ENCODE results near the gene DNAJC15.
"Not testable (repeated sequence)": the region's sequence is repeated elsewhere in the genome, so short reads cannot be mapped to it uniquely, and the experiment has no call there.

Gene DNAJC15

GRCh38 chr13:43023289-43023963 is at the start of gene DNAJC15:
Gene DNAJC15 (plus strand): TSS chr13:43023586. CDS start chr13:43023627, 41 bp downstream.
- DNase-seq (ENCODE audit: low spot score), result peak; percentile 82

- no peak for DNase-seq (ENCODE audit: low spot score)
Measured at GRCh38 chr13:42976066-42976465, 47.3 kb upstream of the DNAJC15 start.

GRCh38 chr13:42977219-42977659 is 46.1 kb upstream of the DNAJC15 start:
- DNase-seq (ENCODE audit: low spot score), result peak; percentile 45

- no peak for DNase-seq (ENCODE audit: low spot score)
Measured at GRCh38 chr13:42981317-42981716, 42.1 kb upstream of the DNAJC15 start.

GRCh38 chr13:42981853-42982252 is 41.5 kb upstream of the DNAJC15 start:
- DNase-seq (ENCODE audit: low spot score), result no peak

GRCh38 chr13:42984026-42984425 is 39.4 kb upstream of the DNAJC15 start:
- no peak for DNase-seq (ENCODE audit: low spot score)

GRCh38 chr13:42984691-42985090 is 38.7 kb upstream of the DNAJC15 start:
- DNase-seq (ENCODE audit: low spot score), result no peak

GRCh38 chr13:42985312-42986175 is 37.8 kb upstream of the DNAJC15 start:
- DNase-seq (ENCODE audit: low spot score), result no peak

- DNase-seq (ENCODE audit: low spot score), result no peak
Measured at GRCh38 chr13:42986176-42986574, 37.2 kb upstream of the DNAJC15 start.

GRCh38 chr13:42990291-42991232 is 32.8 kb upstream of the DNAJC15 start:
- no peak for DNase-seq (ENCODE audit: low spot score)

- DNase-seq (ENCODE audit: low spot score), result not testable (repeated sequence)
Measured at GRCh38 chr13:42991233-42991897, 32.0 kb upstream of the DNAJC15 start.

- peak; percentile 72 for DNase-seq (ENCODE audit: low spot score)
Measured at GRCh38 chr13:42991898-42992763, 31.3 kb upstream of the DNAJC15 start, which contains the start of gene EPSTI1. Gene EPSTI1 (minus strand): TSS chr13:42992241. CDS start chr13:42992165, 76 bp downstream.

GRCh38 chr13:42992764-42993122 is 30.6 kb upstream of the DNAJC15 start:
- no peak for DNase-seq (ENCODE audit: low spot score)

- DNase-seq (ENCODE audit: low spot score), result no peak
Measured at GRCh38 chr13:42994878-42995277, 28.5 kb upstream of the DNAJC15 start.

- no peak for DNase-seq (ENCODE audit: low spot score)
Measured at GRCh38 chr13:42996584-42996983, 26.8 kb upstream of the DNAJC15 start.

- DNase-seq (ENCODE audit: low spot score), result no peak
Measured at GRCh38 chr13:42997381-42997780, 26.0 kb upstream of the DNAJC15 start.

GRCh38 chr13:42999491-42999890 is 23.9 kb upstream of the DNAJC15 start:
- DNase-seq (ENCODE audit: low spot score), result no peak

GRCh38 chr13:43000676-43001075 is 22.7 kb upstream of the DNAJC15 start:
- no peak for DNase-seq (ENCODE audit: low spot score)

- DNase-seq (ENCODE audit: low spot score), result no peak
Measured at GRCh38 chr13:43002021-43002420, 21.4 kb upstream of the DNAJC15 start.

GRCh38 chr13:43003010-43003409 is 20.4 kb upstream of the DNAJC15 start:
- DNase-seq (ENCODE audit: low spot score), result no peak
